SKM-1 (cell line): Measurements from ENCODE around the gene AIM2.
A peak's percentile ranks its signal among the peaks of the same experiment; 100 is the strongest.

ENCODE experiments used
- DNase-seq: peaks from one replicate; lab custom pipeline; 2025; ENCODE audit not compliant: unreplicated experiment; lab: John Stamatoyannopoulos, UW

The AIM2 gene

GRCh38 chr1:159023723-159024122 lies 52.8 kb downstream of the AIM2 start:
- no peak for DNase-seq

- peak; percentile 97 for DNase-seq
Measured at GRCh38 chr1:159015440-159015909, 61.1 kb downstream of the AIM2 start.

- no peak for DNase-seq
Measured at GRCh38 chr1:159014851-159015250, 61.7 kb downstream of the AIM2 start.

GRCh38 chr1:159014003-159014571 lies 62.5 kb downstream of the AIM2 start:
- no peak for DNase-seq

- DNase-seq, result no peak
Measured at GRCh38 chr1:159012495-159012894, 64.1 kb downstream of the AIM2 start.
